Neural progenitor cell (in vitro differentiated cells): ENCODE data around the gene ASB8. TPM values are rescaled to one million over a fixed set of nuclear protein-coding genes. Genes with fewer than 3 reads are reported as not detected.
"Not testable (repeated sequence)": the region's sequence is repeated elsewhere in the genome, so short reads cannot be mapped to it uniquely, and the experiment has no call there.

ENCODE experiments used
- DNase-seq: peaks from one replicate; pipeline ENCODE4 v3.0.0-alpha.2; 2016; ENCODE audit warnings: low spot score
- H2AFZ ChIP-seq: fragments of 200-600 bp; sonication (generic); replicated peaks from 2 replicates; pipeline ENCODE4 v1.6.1; 2016; ENCODE audit warnings: antibody characterized with exemption
- H3F3A ChIP-seq: fragments of 200-600 bp; sonication (generic); 2 replicates; pipeline ENCODE4 v1.6.1; 2016; ENCODE audit warnings: antibody characterized with exemption, low read depth
- H3K27ac ChIP-seq: fragments of 200-600 bp; sonication (generic); 2 replicates; pipeline ENCODE4 v1.5.1; 2016; ENCODE audit warnings: mild to moderate bottlenecking
- H3K27me3 ChIP-seq: fragments of 200-600 bp; sonication (generic); 2 replicates; pipeline ENCODE4 v1.6.1; 2016; ENCODE audit warnings: mild to moderate bottlenecking, moderate library complexity
- H3K36me3 ChIP-seq: fragments of 200-600 bp; sonication (generic); 2 replicates; pipeline ENCODE4 v1.5.1; 2016
- H3K4me1 ChIP-seq: fragments of 200-600 bp; sonication (generic); 2 replicates; pipeline ENCODE4 v1.6.1; 2016; ENCODE audit warnings: mixed run types
- H3K4me2 ChIP-seq: fragments of 200-600 bp; sonication (generic); 2 replicates; pipeline ENCODE4 v1.6.1; 2016
- H3K4me3 ChIP-seq: fragments of 200-600 bp; sonication (generic); 2 replicates; pipeline ENCODE4 v1.5.1; 2016
- H3K79me2 ChIP-seq: fragments of 200-600 bp; sonication (generic); 2 replicates; pipeline ENCODE4 v1.6.1; 2016; ENCODE audit warnings: low read depth
- H3K9ac ChIP-seq: fragments of 200-600 bp; sonication (generic); 2 replicates; pipeline ENCODE4 v1.6.1; 2016
- H3K9me3 ChIP-seq: fragments of 200-600 bp; sonication (generic); 2 replicates; pipeline ENCODE4 v1.5.1; 2016; ENCODE audit warnings: low read depth
- H4K20me1 ChIP-seq: fragments of 200-600 bp; sonication (generic); 2 replicates; pipeline ENCODE4 v1.6.1; 2016; ENCODE audit warnings: low read depth
- H3K27ac Mint-ChIP-seq: 3 replicates; pipeline ENCODE4 v1.8.0; 2021; ENCODE audit warnings: mixed read lengths
- H3K27me3 Mint-ChIP-seq: 2 replicates; pipeline ENCODE4 v1.8.0; 2022; ENCODE audit warnings: low read depth, mild to moderate bottlenecking, inconsistent platforms, moderate library complexity, mixed read lengths; ENCODE audit not compliant: insufficient read depth
- H3K36me3 Mint-ChIP-seq: 3 replicates; pipeline ENCODE4 v1.8.0; 2021; ENCODE audit warnings: mixed read lengths
- H3K4me1 Mint-ChIP-seq: 3 replicates; pipeline ENCODE4 v1.8.0; 2021; ENCODE audit warnings: mixed read lengths
- H3K4me3 Mint-ChIP-seq: 3 replicates; pipeline ENCODE4 v1.8.0; 2021; ENCODE audit warnings: mild to moderate bottlenecking, moderate library complexity, mixed read lengths
- H3K9me3 Mint-ChIP-seq: 3 replicates; pipeline ENCODE4 v1.8.0; 2020; ENCODE audit warnings: mixed read lengths
- CTCF ChIP-seq: fragments of 200-600 bp; sonication (generic); IDR thresholded peaks from 2 replicates; pipeline ENCODE4 v1.5.1; 2017; ENCODE audit warnings: antibody characterized with exemption, mild to moderate bottlenecking
- EZH2 ChIP-seq: fragments of 200-600 bp; sonication (generic); IDR thresholded peaks from 2 replicates; pipeline ENCODE4 v1.6.1; 2017; ENCODE audit warnings: antibody characterized with exemption, mild to moderate bottlenecking, moderate library complexity
- EZH2phosphoT487 ChIP-seq: fragments of 200-600 bp; sonication (generic); IDR thresholded peaks from 2 replicates; pipeline ENCODE4 v1.6.1; 2017; ENCODE audit warnings: antibody characterized with exemption
- total RNA-seq: library from RNA; depleted of rRNA; stranded (reverse); fragments of >200 nt; gene quantifications from 2 replicates; pipeline ENCODE4 v1.2.3, GENCODE V29; 2015; ENCODE audit warnings: low replicate concordance

ASB8 gene
- total RNA-seq, 1 donor from 2014 or later, result 4.2 TPM

DNA sequence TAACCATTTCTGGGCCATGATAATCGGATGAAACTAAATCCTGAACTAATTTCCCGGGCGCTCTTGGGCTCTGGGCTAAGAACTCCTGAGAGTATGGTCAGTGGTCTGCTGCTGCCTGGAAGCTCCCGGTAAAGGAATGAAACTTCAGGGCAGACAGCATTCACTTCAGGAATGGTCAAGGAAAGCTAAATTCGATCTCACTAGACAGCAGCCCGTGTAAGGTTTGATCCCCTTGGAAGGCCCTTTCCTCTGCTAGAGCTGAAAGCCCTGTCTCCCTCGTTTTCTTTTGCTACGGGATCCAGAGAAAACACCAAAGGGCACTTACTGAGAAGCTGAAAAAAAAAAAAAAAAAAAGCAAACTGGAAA is 680 bp downstream of the ASB8 start:
- peaks cover 5% of the 10 kb centered on the region for H3K4me1 ChIP-seq
- H3K27ac Mint-ChIP-seq, result peak overlapping the region; percentile 60
- peaks cover 3% of the 10 kb centered on the region for H3K27me3 Mint-ChIP-seq
- H3K27me3 ChIP-seq, result no peaks in the 10 kb centered on the region
- peaks cover 17% of the 10 kb centered on the region for H3K4me1 Mint-ChIP-seq
- H4K20me1 ChIP-seq, result no peaks in the 10 kb centered on the region
- H3K36me3 Mint-ChIP-seq, result peaks cover 2% of the 10 kb centered on the region
- H3K36me3 ChIP-seq, result no peaks in the 10 kb centered on the region
- peaks cover 14% of the 10 kb centered on the region for H3F3A ChIP-seq
- no peak for TF ChIP-seq CTCF
- no peak for TF ChIP-seq EZH2
- TF ChIP-seq EZH2phosphoT487, result no peak
- H3K4me3 ChIP-seq, result peak overlapping the region; percentile 69
- peak overlapping the region; percentile 94 for H2AFZ ChIP-seq
- no peak overlapping the region for H3K27ac ChIP-seq
- no peaks in the 10 kb centered on the region for H3K9me3 ChIP-seq
- H3K4me3 Mint-ChIP-seq, result peak overlapping the region; percentile 95
- H3K79me2 ChIP-seq, result no peaks in the 10 kb centered on the region
- H3K9ac ChIP-seq, result no peak overlapping the region
- DNase-seq, result no peak
- peak overlapping the region; percentile 82 for H3K4me2 ChIP-seq
- H3K9me3 Mint-ChIP-seq, result no peaks in the 10 kb centered on the region

GRCh38 chr12:48155786-48156185 is 1.5 kb downstream of the ASB8 start:
- H3K27me3 Mint-ChIP-seq, H3K27ac ChIP-seq, H3K9me3 Mint-ChIP-seq: not testable (repeated sequence)

GRCh38 chr12:48151103-48151771 is 6.1 kb downstream of the ASB8 start:
- Mint-ChIP-seq H3K9me3 (no peaks in the 10 kb centered on the region), H3K36me3 (peaks cover 12% of the 10 kb centered on the region), H3K27ac (no peak overlapping the region), H3K4me1 (peaks cover 2% of the 10 kb centered on the region), H3K4me3 (no peak overlapping the region), H3K27me3 (peaks cover 2% of the 10 kb centered on the region)
- Histone ChIP-seq H3K79me2 (no peaks in the 10 kb centered on the region), H2AFZ (no peak overlapping the region), H3K27me3 (no peaks in the 10 kb centered on the region), H3K4me1 (peaks cover under 1% of the 10 kb centered on the region), H3K36me3 (peaks cover 7% of the 10 kb centered on the region), H4K20me1 (no peaks in the 10 kb centered on the region), H3K9ac (no peak overlapping the region), H3K27ac (no peak overlapping the region), H3K4me2 (no peak overlapping the region), H3F3A (peaks cover 4% of the 10 kb centered on the region), H3K4me3 (no peak overlapping the region), H3K9me3 (no peaks in the 10 kb centered on the region)
- no peak for TF ChIP-seq EZH2phosphoT487
- no peak for TF ChIP-seq CTCF
- no peak for TF ChIP-seq EZH2
- no peak for DNase-seq

More at GRCh38 chr12:48155786-48156185, 1.5 kb downstream of the ASB8 start:
- H3K4me3 ChIP-seq, H3K27me3 ChIP-seq, H3K27ac Mint-ChIP-seq, H3K9ac ChIP-seq, DNase-seq, H3K79me2 ChIP-seq, H3K36me3 ChIP-seq, H3K4me2 ChIP-seq, H3K4me1 ChIP-seq, H3K36me3 Mint-ChIP-seq, H4K20me1 ChIP-seq, H3K9me3 ChIP-seq, H2AFZ ChIP-seq: not testable (repeated sequence)
- H3K4me3 Mint-ChIP-seq, result peak overlapping the region; percentile 95
- H3K4me1 Mint-ChIP-seq, result peaks cover 17% of the 10 kb centered on the region
- H3F3A ChIP-seq, result peaks cover 14% of the 10 kb centered on the region

DNA sequence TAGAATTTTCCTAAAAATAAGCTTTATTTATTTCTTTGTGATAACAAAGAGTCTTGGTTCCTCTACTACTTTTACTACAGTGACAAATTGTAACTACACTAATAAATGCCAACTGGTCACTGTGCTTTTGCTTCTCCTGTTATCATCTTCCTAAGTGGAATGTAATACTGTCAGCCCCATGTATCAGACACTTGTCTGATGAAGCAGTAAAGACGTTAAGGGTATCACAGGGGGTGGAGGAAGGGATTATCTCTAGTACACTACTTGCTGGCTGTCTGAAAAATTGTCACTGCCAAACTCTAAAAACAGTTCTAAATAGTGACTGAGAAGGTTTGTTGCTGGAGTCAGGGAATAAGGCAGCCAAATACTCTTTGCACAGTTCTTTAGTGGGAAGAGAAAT is 11.3 kb downstream of the ASB8 start:
- Histone ChIP-seq H3K27ac (no peak overlapping the region), H2AFZ (no peak overlapping the region), H4K20me1 (no peaks in the 10 kb centered on the region), H3K27me3 (no peaks in the 10 kb centered on the region), H3K4me2 (no peak overlapping the region), H3K36me3 (peaks cover 13% of the 10 kb centered on the region), H3K4me1 (no peaks in the 10 kb centered on the region), H3F3A (peaks cover 4% of the 10 kb centered on the region), H3K4me3 (no peak overlapping the region), H3K9ac (no peak overlapping the region), H3K9me3 (no peaks in the 10 kb centered on the region), H3K79me2 (no peaks in the 10 kb centered on the region)
- DNase-seq, result no peak
- TF ChIP-seq EZH2 (no peak), EZH2phosphoT487 (no peak), CTCF (no peak)
- Mint-ChIP-seq H3K27me3 (peaks cover 4% of the 10 kb centered on the region), H3K4me1 (no peaks in the 10 kb centered on the region), H3K36me3 (peaks cover 38% of the 10 kb centered on the region), H3K9me3 (no peaks in the 10 kb centered on the region), H3K27ac (no peak overlapping the region), H3K4me3 (no peak overlapping the region)
